ENCODE results near the gene SH3GLB1. TPM values are rescaled to one million over a fixed set of nuclear protein-coding genes. Genes with fewer than 3 reads are reported as not detected.
A peak's percentile ranks its signal among the peaks of the same experiment; 100 is the strongest.

SH3GLB1 gene
- total and polyA plus RNA-seq, 2 donors (not counting 1 experiment from before 2014, with no cell fraction given): 13.2 to 57.3 TPM

DNA sequence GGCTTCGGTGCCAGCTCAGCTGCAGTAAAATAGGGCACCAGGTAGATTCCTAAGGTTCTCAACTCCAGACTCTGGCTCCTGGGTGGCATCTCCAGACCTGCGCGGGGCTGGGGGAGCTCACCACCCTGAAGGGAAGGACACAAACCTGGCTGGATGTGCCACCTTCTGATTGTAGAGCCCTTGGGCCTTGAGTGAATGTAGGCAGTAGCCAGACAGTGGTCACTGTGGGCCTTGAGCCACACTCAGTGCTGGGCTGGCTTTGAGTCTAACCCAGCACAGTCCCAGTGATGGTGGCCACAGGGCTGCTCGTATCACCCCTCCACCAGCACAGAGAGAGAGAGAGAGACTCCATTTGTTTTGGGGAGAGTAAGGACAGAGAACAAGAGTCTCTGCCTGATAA, 38.0 kb upstream of the SH3GLB1 start:
- Histone ChIP-seq H2AFZ (ENCODE audit: insufficient read depth, low read depth, low read length, poor library complexity, severe bottlenecking) (no peak overlapping the region), H3K4me1 (ENCODE audit: control insufficient read depth in 2 of 2, insufficient read depth in 2 of 2, low read length in 2 of 2) (no peaks in the 10 kb centered on the region), H3K4me2 (replicated peaks; ENCODE audit: low read depth, low read length, poor library complexity, severe bottlenecking) (no peak overlapping the region), H3K9ac (ENCODE audit: low read length) (no peak overlapping the region), H3K4me3 (ENCODE audit: control extremely low read depth in 1 of 5, extremely low read depth in 1 of 5, insufficient read depth in 1 of 5, low read depth in 2 of 5, low read length in 4 of 5) (no peak overlapping the region), H3K79me2 (ENCODE audit: control insufficient read depth, insufficient read depth, low read length) (no peaks in the 10 kb centered on the region), H4K20me1 (ENCODE audit: control insufficient read depth, insufficient read depth, low read length, poor library complexity, severe bottlenecking) (no peaks in the 10 kb centered on the region), H3K27ac (ENCODE audit: low read length in 2 of 2) (no peak overlapping the region), H3K27me3 (replicated peaks in 1 of 4; ENCODE audit: control extremely low read depth in 1 of 4, control insufficient read depth in 3 of 4, insufficient read depth in 4 of 4, low read length in 3 of 4) (no peaks in the 10 kb centered on the region), H3K36me3 (replicated peaks in 1 of 2; ENCODE audit: control extremely low read depth in 1 of 2, control insufficient read depth in 1 of 2, extremely low read depth in 1 of 2, insufficient read depth in 2 of 2, low read length in 1 of 2) (no peaks in the 10 kb centered on the region), H3K9me3 (ENCODE audit: control extremely low read depth in 1 of 3, control insufficient read depth in 2 of 3, insufficient read depth in 1 of 3, low read length in 2 of 3) (peaks cover 0 to 5% (median 1%) of the 10 kb centered on the region in 3 donors)
- no peak for DNase-seq
- CTCF ChIA-PET: interaction anchor here (0.9 to 1.8 kb wide), 2 partner anchors 16 to 167 kb away, joined by 3 to 6 read pairs; no protein-coding TSS in a partner anchor
- no peaks in the 10 kb centered on the region for H3K27me3 Mint-ChIP-seq
- TF ChIP-seq EZH2 (IDR thresholded peaks at IDR 0.05; ENCODE audit: borderline replicate concordance, insufficient read depth, low read depth, low read length, poor library complexity, severe bottlenecking): no peak
- TF ChIP-seq, protein P1, sequence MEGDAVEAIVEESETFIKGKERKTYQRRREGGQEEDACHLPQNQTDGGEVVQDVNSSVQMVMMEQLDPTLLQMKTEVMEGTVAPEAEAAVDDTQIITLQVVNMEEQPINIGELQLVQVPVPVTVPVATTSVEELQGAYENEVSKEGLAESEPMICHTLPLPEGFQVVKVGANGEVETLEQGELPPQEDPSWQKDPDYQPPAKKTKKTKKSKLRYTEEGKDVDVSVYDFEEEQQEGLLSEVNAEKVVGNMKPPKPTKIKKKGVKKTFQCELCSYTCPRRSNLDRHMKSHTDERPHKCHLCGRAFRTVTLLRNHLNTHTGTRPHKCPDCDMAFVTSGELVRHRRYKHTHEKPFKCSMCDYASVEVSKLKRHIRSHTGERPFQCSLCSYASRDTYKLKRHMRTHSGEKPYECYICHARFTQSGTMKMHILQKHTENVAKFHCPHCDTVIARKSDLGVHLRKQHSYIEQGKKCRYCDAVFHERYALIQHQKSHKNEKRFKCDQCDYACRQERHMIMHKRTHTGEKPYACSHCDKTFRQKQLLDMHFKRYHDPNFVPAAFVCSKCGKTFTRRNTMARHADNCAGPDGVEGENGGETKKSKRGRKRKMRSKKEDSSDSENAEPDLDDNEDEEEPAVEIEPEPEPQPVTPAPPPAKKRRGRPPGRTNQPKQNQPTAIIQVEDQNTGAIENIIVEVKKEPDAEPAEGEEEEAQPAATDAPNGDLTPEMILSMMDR (IDR thresholded peaks at IDR 0.05): no peak
- peaks cover 2% of the 10 kb centered on the region for H3K4me1 Mint-ChIP-seq
- no peak for ATAC-seq (ENCODE audit: low read depth)
- H3K9me3 Mint-ChIP-seq (ENCODE audit: insufficient read depth): peaks cover 4% of the 10 kb centered on the region
- no peak overlapping the region for H3K4me3 Mint-ChIP-seq
- intact Hi-C loops (cut with micrococcal nuclease): no loop called here
- POLR2A ChIA-PET: no interaction called here
- no peak overlapping the region for H3K27ac Mint-ChIP-seq
- WGBS (ENCODE audit: insufficient coverage): 86% methylated on average over 3 of the region's 4 CpGs

DNA sequence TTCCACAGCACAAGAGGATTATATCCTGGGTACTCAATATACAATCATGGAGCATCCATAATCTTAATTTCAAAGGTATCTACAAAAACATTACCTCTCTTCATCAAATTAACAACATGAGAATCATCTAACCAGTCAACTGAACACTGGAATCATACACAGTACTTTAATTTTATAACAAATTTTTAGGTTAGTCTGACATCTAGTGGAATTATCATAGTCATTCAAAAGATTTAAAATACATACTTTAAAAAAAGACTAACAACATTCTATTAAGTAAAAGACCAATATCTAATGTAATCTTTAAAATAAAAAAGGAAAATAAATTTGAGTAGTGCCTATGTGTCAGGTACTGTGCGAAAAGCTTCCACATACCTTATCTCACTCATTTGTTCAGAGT, 16.8 kb upstream of the SH3GLB1 start:
- no peak overlapping the region for H3K9ac ChIP-seq (ENCODE audit: low read length)
- no peak overlapping the region for H3K27ac ChIP-seq (ENCODE audit: low read length in 2 of 2)
- H3K36me3 ChIP-seq (replicated peaks in 1 of 2; ENCODE audit: control extremely low read depth in 1 of 2, control insufficient read depth in 1 of 2, extremely low read depth in 1 of 2, insufficient read depth in 2 of 2, low read length in 1 of 2): no peaks in the 10 kb centered on the region
- no peak overlapping the region for H3K4me3 ChIP-seq (ENCODE audit: control extremely low read depth in 1 of 5, extremely low read depth in 1 of 5, insufficient read depth in 1 of 5, low read depth in 2 of 5, low read length in 4 of 5)
- Mint-ChIP-seq H3K9me3 (ENCODE audit: insufficient read depth) (no peaks in the 10 kb centered on the region), H3K4me3 (no peak overlapping the region), H3K27ac (no peak overlapping the region), H3K27me3 (no peaks in the 10 kb centered on the region), H3K4me1 (no peaks in the 10 kb centered on the region)
- ATAC-seq (ENCODE audit: low read depth) (peak; percentile 51), DNase-seq (peak; percentile 41)
- no peaks in the 10 kb centered on the region for H4K20me1 ChIP-seq (ENCODE audit: control insufficient read depth, insufficient read depth, low read length, poor library complexity, severe bottlenecking)
- no peak overlapping the region for H2AFZ ChIP-seq (ENCODE audit: insufficient read depth, low read depth, low read length, poor library complexity, severe bottlenecking)
- WGBS (ENCODE audit: insufficient coverage): no CpG with 5 or more reads among the region's 1 CpG
- intact Hi-C loops (cut with micrococcal nuclease): loop anchor here (10.0 kb wide), 1 partner anchor 213 kb away; no protein-coding TSS in a partner anchor
- no peak overlapping the region for H3K4me2 ChIP-seq (replicated peaks; ENCODE audit: low read depth, low read length, poor library complexity, severe bottlenecking)
- POLR2A ChIA-PET: no interaction called here
- no peaks in the 10 kb centered on the region for H3K9me3 ChIP-seq (ENCODE audit: control extremely low read depth in 1 of 3, control insufficient read depth in 2 of 3, insufficient read depth in 1 of 3, low read length in 2 of 3)
- no peaks in the 10 kb centered on the region for H3K27me3 ChIP-seq (replicated peaks in 1 of 4; ENCODE audit: control extremely low read depth in 1 of 4, control insufficient read depth in 3 of 4, insufficient read depth in 4 of 4, low read length in 3 of 4)
- no peaks in the 10 kb centered on the region for H3K4me1 ChIP-seq (ENCODE audit: control insufficient read depth in 2 of 2, insufficient read depth in 2 of 2, low read length in 2 of 2)
- no peaks in the 10 kb centered on the region for H3K79me2 ChIP-seq (ENCODE audit: control insufficient read depth, insufficient read depth, low read length)
- TF ChIP-seq, protein P1 (IDR thresholded peaks at IDR 0.05): peak; percentile 71
- TF ChIP-seq EZH2 (IDR thresholded peaks at IDR 0.05; ENCODE audit: borderline replicate concordance, insufficient read depth, low read depth, low read length, poor library complexity, severe bottlenecking): no peak
- CTCF ChIA-PET: interaction anchor here (0.6 to 5.0 kb wide), 14 partner anchors 11 to 307 kb away, joined by 3 to 67 read pairs (median 3); partner anchors contain the start of gene SH3GLB1
